ENCODE results near the gene C22orf15. TPM values are rescaled to one million over a fixed set of nuclear protein-coding genes. Genes with fewer than 3 reads are reported as not detected.

The C22orf15 gene
- total and polyA plus RNA-seq, 9 of the 15 experiments (the other 6 are each of a cell fraction or from before 2014, with no cell fraction given), result 0.07 TPM; not detected in 8

GRCh38 chr22:23789638-23790037, 26.8 kb downstream of the C22orf15 start:
- Histone ChIP-seq H4K20me1 (replicated peaks; ENCODE audit: control insufficient read depth, insufficient read depth, low read length) (peaks cover 10% of the 10 kb centered on the region), H3K4me2 (ENCODE audit: insufficient read depth, low read length) (no peak overlapping the region), H3K9me1 (ENCODE audit: control insufficient read depth, insufficient read depth, low read length) (no peaks in the 10 kb centered on the region), H3K79me2 (ENCODE audit: control insufficient read depth, insufficient read depth, low read length) (peaks cover 44% of the 10 kb centered on the region), H3K36me3 (ENCODE audit: control insufficient read depth, insufficient read depth, low read length) (peaks cover 44% of the 10 kb centered on the region), H3K9ac (ENCODE audit: insufficient read depth in 1 of 2, low read depth in 2 of 2, low read length in 2 of 2) (no peak overlapping the region), H2AFZ (ENCODE audit: low read depth, low read length) (no peak overlapping the region), H3K9me3 (replicated peaks; ENCODE audit: control insufficient read depth, insufficient read depth, low read depth, low read length) (no peaks in the 10 kb centered on the region), H3K27me3 (ENCODE audit: control insufficient read depth in 2 of 2, insufficient read depth in 2 of 2, low read length in 2 of 2) (no peaks in the 10 kb centered on the region), H3K27ac (ENCODE audit: extremely low read depth, low read depth, low read length) (no peak overlapping the region), H3K4me3 (no peak overlapping the region), H3K4me1 (replicated peaks in 1 of 2; ENCODE audit: control insufficient read depth in 2 of 2, insufficient read depth in 2 of 2, low read length in 2 of 2) (peaks cover 12 to 15% of the 10 kb centered on the region in 2 experiments; a peak in 3 of 5 replicates)
- in situ Hi-C loops (cut with MboI), result no loop called here
- FAIRE-seq, result no peak
- DNase-seq (ENCODE audit: extremely low read depth in 1 of 4, low spot score in 3 of 4), result no peak
- intact Hi-C loops (cut with micrococcal nuclease), result no loop called here
- WGBS (ENCODE audit: insufficient coverage, low coverage, missing lambda C conversion rate), result 86% methylated on average over 4 of the region's 4 CpGs
- BruUV-seq (replicated peaks), result no TSS peak
- ChIA-PET CTCF (ENCODE audit: low intra/inter-chr PET ratio) (no interaction called here), POLR2A (interaction anchor here (0.6 to 1.3 kb wide), 2 partner anchors 12 to 1607 kb away, joined by 3 read pairs; no protein-coding TSS in a partner anchor)
- no peak for ATAC-seq
- TF ChIP-seq SIX5 (IDR thresholded peaks at IDR 0.05; ENCODE audit: borderline replicate concordance in 1 of 2, insufficient read depth in 1 of 2, low read depth in 1 of 2, low read length in 2 of 2), result no peak
- no peak for TF ChIP-seq PML (IDR thresholded peaks at IDR 0.05; ENCODE audit: low read length)
- no peak for TF ChIP-seq SMAD4 (CRISPR knock-in tag; conservative IDR thresholded peaks at IDR 0.05)
- no peak for TF ChIP-seq YY1 (IDR thresholded peaks at IDR 0.05; ENCODE audit: borderline replicate concordance in 1 of 3, control insufficient read depth in 1 of 3, extremely low read depth in 1 of 3, insufficient read depth in 3 of 3, insufficient read length in 1 of 3, insufficient replicate concordance in 2 of 3, low read depth in 1 of 3, low read length in 2 of 3)
- no peak for TF ChIP-seq BRD9 (IDR thresholded peaks at IDR 0.05; ENCODE audit: low read depth, partially characterized antibody)
- TF ChIP-seq MBD2 (IDR thresholded peaks at IDR 0.05; ENCODE audit: borderline replicate concordance, low read depth), result no peak
- no peak for TF ChIP-seq STAT6 (CRISPR knock-in tag; IDR thresholded peaks at IDR 0.05)
- TF ChIP-seq E2F8 (IDR thresholded peaks at IDR 0.05; ENCODE audit: low read depth, partially characterized antibody), result no peak
- no peak for TF ChIP-seq THAP12 (CRISPR knock-in tag; IDR thresholded peaks at IDR 0.05)
- no peak for TF ChIP-seq CTBP1 (IDR thresholded peaks at IDR 0.05; ENCODE audit: borderline replicate concordance)
- no peak for TF ChIP-seq CBFA2T3 (IDR thresholded peaks at IDR 0.05)
- TF ChIP-seq RAD51 (IDR thresholded peaks at IDR 0.05; ENCODE audit: borderline replicate concordance, low read depth), result no peak
- TF ChIP-seq ZNF239 (CRISPR knock-in tag; IDR thresholded peaks at IDR 0.05), result no peak
- no peak for TF ChIP-seq NBN (IDR thresholded peaks at IDR 0.05; ENCODE audit: low read depth)
- no peak for TF ChIP-seq ZC3H4 (CRISPR knock-in tag; IDR thresholded peaks at IDR 0.05; ENCODE audit: borderline replicate concordance)
